ENCODE results near the gene EMP3. TPM values are rescaled to one million over a fixed set of nuclear protein-coding genes. Genes with fewer than 3 reads are reported as not detected.

Gene EMP3
- total RNA-seq, 1 donor from 2014 or later: 55.2 TPM

GRCh38 chr19:48341515-48342413 lies 16.4 kb downstream of the EMP3 start:
- Histone ChIP-seq H3K4me3 (no peak overlapping the region), H3K27me3 (no peaks in the 10 kb centered on the region), H3K27ac (no peak overlapping the region), H3K9me3 (no peaks in the 10 kb centered on the region), H3K36me3 (no peaks in the 10 kb centered on the region), H3K4me1 (no peaks in the 10 kb centered on the region)
- intact Hi-C loops (cut with DNase I): no loop called here
- no peak for TF ChIP-seq POLR2A (IDR thresholded peaks at IDR 0.05)
- TF ChIP-seq POLR2AphosphoS5 (IDR thresholded peaks at IDR 0.05; ENCODE audit: insufficient read depth in 1 of 2, low read depth in 1 of 2): no peak
- no peak for TF ChIP-seq CTCF (IDR thresholded peaks at IDR 0.05)
- no peak for DNase-seq (ENCODE audit: extremely low spot score in 2 of 2)

DNA sequence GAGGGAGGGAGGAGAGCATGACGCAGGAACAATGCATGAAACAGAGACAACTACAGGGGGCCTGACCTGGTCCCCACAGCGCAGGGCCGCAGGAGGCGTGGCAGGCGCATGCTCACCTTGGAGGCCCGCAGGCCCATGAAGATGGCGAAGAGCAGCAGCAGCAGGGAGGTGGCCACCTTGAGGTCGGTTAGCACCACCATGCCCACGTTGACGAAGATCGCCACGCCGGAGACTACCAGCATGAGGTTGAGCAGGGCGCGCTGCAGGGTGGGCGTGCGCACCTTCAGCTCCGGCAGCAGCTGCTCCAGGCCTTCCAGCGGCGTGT lies 17.0 kb downstream of the EMP3 start:
- no peaks in the 10 kb centered on the region for H3K9me3 ChIP-seq
- no peak overlapping the region for H3K27ac ChIP-seq
- TF ChIP-seq POLR2A (IDR thresholded peaks at IDR 0.05) (no peak), CTCF (IDR thresholded peaks at IDR 0.05) (no peak), POLR2AphosphoS5 (IDR thresholded peaks at IDR 0.05; ENCODE audit: insufficient read depth in 1 of 2, low read depth in 1 of 2) (no peak)
- no peak overlapping the region for H3K4me3 ChIP-seq
- H3K27me3 ChIP-seq: no peaks in the 10 kb centered on the region
- DNase-seq (ENCODE audit: extremely low spot score in 2 of 2): no peak
- intact Hi-C loops (cut with DNase I): no loop called here
- no peaks in the 10 kb centered on the region for H3K4me1 ChIP-seq
- no peaks in the 10 kb centered on the region for H3K36me3 ChIP-seq

DNA sequence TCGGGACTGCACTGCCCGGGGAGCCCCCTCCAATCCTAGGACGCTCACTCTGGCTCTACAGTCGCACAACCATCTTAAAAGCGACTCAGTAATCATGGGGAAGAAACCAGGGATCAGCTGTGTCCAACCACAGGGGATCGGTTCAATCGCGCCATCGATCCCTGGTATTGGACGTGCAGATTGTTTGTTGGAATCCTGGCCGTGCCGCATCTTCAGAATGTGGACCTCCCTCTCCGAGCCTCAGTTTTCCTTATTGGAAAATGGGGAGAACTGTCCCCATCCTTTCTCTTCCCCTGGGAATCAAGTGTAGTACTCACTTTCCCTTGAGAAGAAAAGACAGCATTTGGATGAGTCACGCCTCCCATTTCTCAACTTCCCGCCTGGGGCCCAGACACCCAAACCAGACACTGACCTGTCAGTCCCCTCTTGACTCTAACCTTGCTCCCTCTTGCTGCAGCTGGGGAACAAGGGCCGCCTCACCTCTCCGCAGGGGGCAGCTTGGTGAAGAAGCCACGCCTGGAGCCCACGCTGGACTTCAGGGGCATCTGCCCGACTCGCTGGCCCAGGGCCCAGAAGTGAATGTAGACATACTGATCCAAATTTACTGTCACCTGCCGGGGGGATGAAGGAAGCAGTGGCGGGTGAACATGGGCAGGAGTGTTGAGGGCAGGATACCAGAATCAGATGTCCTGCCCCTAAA lies 17.6 kb downstream of the EMP3 start:
- Histone ChIP-seq H3K36me3 (no peaks in the 10 kb centered on the region), H3K9me3 (no peaks in the 10 kb centered on the region), H3K27me3 (no peaks in the 10 kb centered on the region), H3K27ac (no peak overlapping the region), H3K4me1 (no peaks in the 10 kb centered on the region), H3K4me3 (no peak overlapping the region)
- DNase-seq (ENCODE audit: extremely low spot score in 2 of 2): no peak
- intact Hi-C loops (cut with DNase I): no loop called here
- TF ChIP-seq CTCF (IDR thresholded peaks at IDR 0.05): no peak
- TF ChIP-seq POLR2A (IDR thresholded peaks at IDR 0.05): no peak
- no peak for TF ChIP-seq POLR2AphosphoS5 (IDR thresholded peaks at IDR 0.05; ENCODE audit: insufficient read depth in 1 of 2, low read depth in 1 of 2)

- H3K9me3 ChIP-seq: no peaks in the 10 kb centered on the region
- intact Hi-C loops (cut with DNase I): no loop called here
- no peak for DNase-seq (ENCODE audit: extremely low spot score in 2 of 2)
These were observed 19.5 kb downstream of the EMP3 start for GRCh38 chr19:48344892-48345291.

More at GRCh38 chr19:48344892-48345291, 19.5 kb downstream of the EMP3 start:
- Histone ChIP-seq H3K27ac (no peak overlapping the region), H3K4me3 (no peak overlapping the region), H3K36me3 (no peaks in the 10 kb centered on the region), H3K4me1 (no peaks in the 10 kb centered on the region), H3K27me3 (no peaks in the 10 kb centered on the region)
- TF ChIP-seq POLR2A (IDR thresholded peaks at IDR 0.05): no peak
- TF ChIP-seq CTCF (IDR thresholded peaks at IDR 0.05): no peak

Data from vagina (tissue), 2 donors.